Breast epithelium (tissue), 4 donors: ENCODE results near the gene HDDC3. TPM values are rescaled to one million over a fixed set of nuclear protein-coding genes. Genes with fewer than 3 reads are reported as not detected.

Source experiments
- DNase-seq, 2 donors: peaks; one replicate each; pipeline ENCODE4 v3.0.0-alpha.2; 2019; ENCODE audit warnings: low spot score in 2 of 2
- H3K27ac ChIP-seq, 2 donors: fragments of 200-600 bp; sonication (generic) in 1 of 2; one replicate each; pipeline ENCODE4 v1.5.1; 2016 to 2019; ENCODE audit warnings: mild to moderate bottlenecking in 1 of 2
- H3K27me3 ChIP-seq, 2 donors: fragments of 200-600 bp; sonication (generic) in 1 of 2; one replicate each; pipeline versions ENCODE4 v1.5.1 to v1.6.0; 2017 to 2019; ENCODE audit warnings: control low read depth in 1 of 2, mild to moderate bottlenecking in 1 of 2
- H3K36me3 ChIP-seq: fragments of 200-600 bp; one replicate; pipeline ENCODE4 v1.5.1; 2019
- H3K4me1 ChIP-seq, 2 donors: fragments of 200-600 bp; sonication (generic); one replicate each; pipeline ENCODE4 v1.5.1; 2016 to 2019; ENCODE audit warnings: control low read depth in 1 of 2
- H3K4me3 ChIP-seq, 3 donors: fragments of 200-600 bp; sonication (generic); 1 replicate in 2 of 3; 2 replicates in 1 of 3; pipeline ENCODE4 v1.5.1; 2016 to 2019; ENCODE audit warnings: mild to moderate bottlenecking in 3 of 3, moderate library complexity in 2 of 3
- H3K9me3 ChIP-seq, 2 donors: fragments of 200-600 bp; sonication (generic) in 1 of 2; one replicate each; pipeline ENCODE4 v1.5.1; 2016 to 2019; ENCODE audit warnings: control low read depth in 1 of 2
- CTCF ChIP-seq, 3 donors: fragments of 450-650 bp; IDR thresholded peaks; one replicate each; pipeline ENCODE4 v1.5.1; 2016 to 2017; ENCODE audit warnings: antibody characterized with exemption in 3 of 3, mild to moderate bottlenecking in 3 of 3, moderate library complexity in 3 of 3
- POLR2A ChIP-seq: fragments of 450-650 bp; IDR thresholded peaks from one replicate; pipeline ENCODE4 v1.6.1; 2016; ENCODE audit warnings: antibody characterized with exemption, mild to moderate bottlenecking, moderate library complexity
- POLR2AphosphoS5 ChIP-seq, 3 donors: sonication (generic); formaldehyde crosslinking; IDR thresholded peaks; one replicate each; pipeline ENCODE4 v1.6.1; 2017; ENCODE audit warnings: antibody characterized with exemption in 3 of 3
- intact Hi-C: fragments of 100-400 bp; cut with DNase I; formaldehyde crosslinking; loops from one replicate; pipeline ENCODE4 v1.15.1; 2023; ENCODE audit warnings: low total_unique reads
- total RNA-seq, 3 donors: library from RNA; depleted of rRNA; stranded (reverse); fragments of >200 nt; gene quantifications; one replicate each; pipeline ENCODE4 v1.1.0, GENCODE V29; 2016

The HDDC3 gene
- total RNA-seq, 3 donors from 2014 or later = 19.0 to 22.3 (median 19.4) TPM

GRCh38 chr15:90953947-90954711 lies 21.8 kb upstream of the HDDC3 start:
- H3K27ac ChIP-seq = peak overlapping the region; percentile 91
- DNase-seq = no peak
- no peaks in the 10 kb centered on the region for H3K27me3 ChIP-seq
- peaks cover 3 to 8% of the 10 kb centered on the region in 2 donors for H3K4me1 ChIP-seq
- H3K36me3 ChIP-seq = peaks cover 8% of the 10 kb centered on the region
- H3K4me3 ChIP-seq = peak overlapping the region in 2 of 3 donors; percentile 79 to 80
- no peaks in the 10 kb centered on the region for H3K9me3 ChIP-seq
- TF ChIP-seq CTCF (IDR thresholded peaks at IDR 0.05) (no peak), POLR2A (no peak), POLR2AphosphoS5 (IDR thresholded peaks at IDR 0.05) (no peak)
- intact Hi-C loops = no loop called here

- no peak for DNase-seq
- Histone ChIP-seq H3K4me3 (no peak overlapping the region), H3K9me3 (no peaks in the 10 kb centered on the region), H3K4me1 (peaks cover 3 to 8% of the 10 kb centered on the region in 2 donors), H3K36me3 (peaks cover 8% of the 10 kb centered on the region), H3K27ac (no peak overlapping the region), H3K27me3 (no peaks in the 10 kb centered on the region)
- TF ChIP-seq CTCF (IDR thresholded peaks at IDR 0.05) (no peak), POLR2AphosphoS5 (IDR thresholded peaks at IDR 0.05) (no peak), POLR2A (no peak)
- intact Hi-C loops = no loop called here
Measured at GRCh38 chr15:90952901-90953677, 20.7 kb upstream of the HDDC3 start.

GRCh38 chr15:90950676-90951075 lies 18.3 kb upstream of the HDDC3 start:
- no peaks in the 10 kb centered on the region for H3K9me3 ChIP-seq
- H3K27ac ChIP-seq = no peak overlapping the region
- no peak for DNase-seq
- no peak overlapping the region for H3K4me3 ChIP-seq
- H3K4me1 ChIP-seq = peaks cover 0 to under 1% of the 10 kb centered on the region in 2 donors
- no peaks in the 10 kb centered on the region for H3K27me3 ChIP-seq
- intact Hi-C loops = no loop called here
- peaks cover 13% of the 10 kb centered on the region for H3K36me3 ChIP-seq
- no peak for TF ChIP-seq POLR2AphosphoS5 (IDR thresholded peaks at IDR 0.05)
- TF ChIP-seq POLR2A = no peak
- TF ChIP-seq CTCF (IDR thresholded peaks at IDR 0.05) = no peak

- H3K4me3 ChIP-seq = no peak overlapping the region
- intact Hi-C loops = no loop called here
- DNase-seq = no peak
- no peaks in the 10 kb centered on the region for H3K9me3 ChIP-seq
- H3K27ac ChIP-seq = no peak overlapping the region
- no peaks in the 10 kb centered on the region for H3K27me3 ChIP-seq
- peaks cover 13% of the 10 kb centered on the region for H3K36me3 ChIP-seq
- no peaks in the 10 kb centered on the region for H3K4me1 ChIP-seq
- TF ChIP-seq POLR2AphosphoS5 (IDR thresholded peaks at IDR 0.05) (no peak), POLR2A (no peak), CTCF (IDR thresholded peaks at IDR 0.05) (no peak)
Measured at GRCh38 chr15:90949979-90950675, 17.8 kb upstream of the HDDC3 start.
